Ramos (cell line): ENCODE data around the gene TRPM3.

Experiments
- in situ Hi-C: fragments of 300-500 bp; cut with MboI; formaldehyde crosslinking; loops from one replicate; pipeline ENCODE4 v1.14.3; 2022; ENCODE audit warnings: low sequenced_read_pairs; ENCODE audit not compliant: unreplicated experiment

The TRPM3 gene

GRCh38 chr9:70480405-70480980 lies 640.9 kb downstream of the TRPM3 start:
- in situ Hi-C loops = no loop called here

GRCh38 chr9:70479880-70480291 lies 641.5 kb downstream of the TRPM3 start:
- in situ Hi-C loops = no loop called here
